Posterior vena cava (tissue), 2 donors: ENCODE results near the gene GHR. TPM values are rescaled to one million over a fixed set of nuclear protein-coding genes. Genes with fewer than 3 reads are reported as not detected.
"Not testable (repeated sequence)": the region's sequence is repeated elsewhere in the genome, so short reads cannot be mapped to it uniquely, and the experiment has no call there.

Experiments used
- DNase-seq: peaks from one replicate; pipeline ENCODE4 v3.0.0-alpha.2; 2020; ENCODE audit warnings: low spot score
- intact Hi-C, 2 donors: fragments of 100-400 bp; cut with DNase I; formaldehyde crosslinking; loops; one replicate each; pipeline versions ENCODE4 v1.14.1 to v1.14.2; 2022 to 2023
- total RNA-seq, 2 donors: library from RNA; stranded (reverse); fragmentation: NEBNext Ultra II Directional; extraction: Animal tissue kit (Norgen Biotek cat#: 25700); gene quantifications; one replicate each; pipeline ENCODE4 v1.2.1, GENCODE V29; 2021
- donor health status: DM: yes; HTN: yes; CAD: no.
- donor health status: DM: yes; HTN: yes; CAD: no.

The GHR gene
- total RNA-seq, 2 donors from 2014 or later = 11.4 TPM

- intact Hi-C loops = no loop called here
Observed at GRCh38 chr5:42721484-42721883, 298.2 kb downstream of the GHR start.

GRCh38 chr5:42734531-42735058, 311.4 kb downstream of the GHR start:
- intact Hi-C loops, DNase-seq: not testable (repeated sequence)

More at GRCh38 chr5:42721484-42721883, 298.2 kb downstream of the GHR start:
- DNase-seq = no peak

GRCh38 chr5:42740920-42741319, 317.7 kb downstream of the GHR start:
- DNase-seq = no peak
- intact Hi-C loops = no loop called here

DNA sequence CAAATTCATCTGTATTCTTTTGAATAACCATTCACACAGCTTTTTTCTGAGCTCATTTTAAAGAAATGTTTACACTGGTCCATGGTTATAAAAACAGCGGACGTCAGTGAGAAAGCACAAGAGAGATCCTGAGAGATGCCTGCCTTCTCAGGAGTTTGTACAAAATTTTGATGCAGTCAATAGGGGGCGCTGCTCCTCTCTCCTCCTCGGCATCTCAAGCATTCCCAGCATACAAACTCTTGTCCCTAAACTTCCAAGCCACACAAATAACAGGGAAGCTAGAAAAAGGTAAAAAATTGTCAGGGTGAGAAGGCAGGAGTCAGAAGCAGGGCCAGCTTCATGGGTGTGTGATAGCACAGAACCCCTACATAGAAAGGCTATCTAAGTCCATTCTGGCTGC, 322.2 kb downstream of the GHR start:
- no peak for DNase-seq
- intact Hi-C loops = no loop called here

DNA sequence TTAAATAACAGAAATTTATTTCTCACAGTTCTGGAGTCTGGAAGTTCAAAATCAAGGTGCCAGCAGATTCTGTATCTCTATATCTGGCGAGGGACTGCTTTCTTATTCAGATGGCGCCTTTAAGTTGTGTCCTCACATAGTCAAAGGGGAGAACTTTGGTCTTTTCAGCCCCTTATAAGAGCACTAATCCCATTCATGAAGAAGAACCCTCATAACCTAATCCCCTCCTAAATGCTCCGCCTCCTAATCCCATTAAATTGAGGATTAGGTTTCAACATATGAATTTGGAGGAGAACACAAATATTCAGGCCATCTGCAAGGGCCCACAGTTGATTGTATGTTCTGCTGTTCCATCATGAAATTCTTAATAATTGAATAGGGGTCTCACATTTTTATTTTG, 322.6 kb downstream of the GHR start:
- intact Hi-C loops = no loop called here
- DNase-seq = no peak

DNA sequence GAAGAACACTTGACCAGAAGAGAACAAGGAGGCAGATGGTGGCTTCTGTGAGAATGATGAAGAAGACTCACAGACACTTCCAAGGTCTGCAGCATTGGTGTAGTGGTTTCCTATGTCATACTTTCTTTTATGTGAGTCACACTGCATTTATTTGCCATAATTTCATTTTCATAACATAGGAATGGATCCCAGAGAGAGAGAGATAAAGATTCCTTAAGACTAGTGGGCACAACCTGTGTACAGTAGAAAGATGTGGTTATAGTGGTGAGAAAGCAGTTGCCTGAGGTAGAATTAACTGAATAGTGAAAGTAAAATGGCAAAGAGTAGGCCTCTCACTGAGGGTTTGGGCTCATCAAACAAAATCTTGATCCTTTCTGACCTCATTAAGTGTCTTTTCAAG, 325.8 kb downstream of the GHR start:
- no peak for DNase-seq
- intact Hi-C loops = no loop called here

GRCh38 chr5:42750507-42750906, 327.3 kb downstream of the GHR start:
- no peak for DNase-seq
- intact Hi-C loops = no loop called here

GRCh38 chr5:42751044-42751443, 327.8 kb downstream of the GHR start:
- intact Hi-C loops = no loop called here
- DNase-seq = no peak

GRCh38 chr5:42753099-42753498, 329.9 kb downstream of the GHR start:
- DNase-seq = no peak
- intact Hi-C loops = no loop called here

GRCh38 chr5:42756606-42757601, 333.7 kb downstream of the GHR start, which contains the start of gene CCDC152:
TSS of gene CCDC152 (plus strand) at chr5:42756818. CDS start at chr5:42759122, 2,304 bp downstream.
- peak; percentile 78 for DNase-seq
- intact Hi-C loops = no loop called here

- DNase-seq = no peak
- intact Hi-C loops = no loop called here
Observed at GRCh38 chr5:42759456-42759855, 336.2 kb downstream of the GHR start.

- intact Hi-C loops = no loop called here
- DNase-seq = no peak
Observed at GRCh38 chr5:42760426-42760825, 337.2 kb downstream of the GHR start.

GRCh38 chr5:42761791-42762190, 338.6 kb downstream of the GHR start:
- no peak for DNase-seq

DNA sequence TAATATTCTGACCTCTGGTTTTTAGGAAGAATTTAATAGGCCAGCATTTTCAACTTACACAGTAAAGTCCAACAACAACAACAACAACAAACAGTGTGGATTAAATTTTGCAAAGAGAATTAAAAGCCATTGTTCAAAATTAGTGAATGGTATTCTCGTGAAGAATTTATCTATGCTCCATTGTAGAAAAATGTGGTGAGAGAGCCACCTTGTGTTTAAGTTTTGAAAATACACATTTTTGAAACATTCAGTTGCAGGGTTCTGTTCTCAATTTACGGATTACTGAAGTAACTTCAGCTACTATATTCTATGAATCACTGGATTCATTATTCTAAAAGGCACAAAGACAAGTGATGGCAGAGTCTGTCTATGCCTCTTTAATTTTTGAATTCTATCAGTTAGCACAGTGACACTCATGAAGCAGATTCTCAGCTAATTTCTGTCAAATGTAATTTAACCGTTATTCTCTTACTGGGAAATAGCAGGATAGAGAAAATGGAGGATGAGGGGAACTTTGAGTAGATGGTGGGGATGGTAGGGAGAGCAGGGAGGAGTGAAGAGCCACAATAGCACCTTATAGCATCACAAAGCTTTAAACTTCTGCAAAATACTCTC, 344.4 kb downstream of the GHR start:
- DNase-seq = no peak
- intact Hi-C loops = no loop called here

More at GRCh38 chr5:42761791-42762190, 338.6 kb downstream of the GHR start:
- intact Hi-C loops = no loop called here

DNA sequence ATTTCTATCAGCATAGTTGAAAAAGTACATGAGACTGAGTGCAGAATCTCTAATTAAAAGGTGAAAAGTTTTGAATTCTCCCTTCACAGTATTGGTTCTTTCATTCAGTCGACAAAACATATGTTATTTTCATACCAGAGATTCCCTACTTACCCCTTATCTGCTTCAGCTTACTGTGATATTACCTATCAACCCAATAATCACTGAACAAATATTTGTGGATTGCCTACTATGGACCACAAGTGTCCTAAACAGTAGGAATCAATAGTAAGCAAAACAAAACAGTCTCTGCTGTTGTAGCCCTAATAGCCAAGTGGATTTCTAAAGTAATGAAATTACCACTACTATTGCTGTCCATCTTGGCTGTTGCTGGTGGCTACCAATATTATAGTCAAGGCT, 344.9 kb downstream of the GHR start:
- DNase-seq = no peak
- intact Hi-C loops = no loop called here

DNA sequence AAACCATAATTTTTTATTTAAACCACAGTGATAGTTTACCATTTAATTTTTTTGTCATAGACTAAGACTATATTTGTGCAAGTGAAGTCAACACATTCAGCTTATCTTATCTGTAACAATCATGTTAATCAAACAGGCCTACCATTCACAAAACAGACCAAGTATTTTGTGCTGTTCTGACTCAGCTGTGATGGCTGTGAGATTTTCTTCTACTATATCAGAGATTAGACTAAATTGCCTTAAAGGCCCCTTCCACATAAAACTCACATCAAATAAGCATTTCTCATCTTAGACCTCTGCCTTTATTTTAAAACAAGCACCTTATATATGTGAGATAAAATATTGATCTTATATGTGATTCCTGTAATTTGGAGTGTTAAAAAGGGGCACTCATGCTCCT, 346.8 kb downstream of the GHR start:
- DNase-seq = no peak
- intact Hi-C loops = no loop called here
